Breast epithelium (tissue), 3 donors: ENCODE data around the gene GABARAPL2.

ENCODE experiments used
- CTCF ChIP-seq, 3 donors: fragments of 450-650 bp; IDR thresholded peaks; one replicate each; pipeline ENCODE4 v1.5.1; 2016 to 2017; ENCODE audit warnings: antibody characterized with exemption in 3 of 3, mild to moderate bottlenecking in 3 of 3, moderate library complexity in 3 of 3
- POLR2A ChIP-seq: fragments of 450-650 bp; IDR thresholded peaks from one replicate; pipeline ENCODE4 v1.6.1; 2016; ENCODE audit warnings: antibody characterized with exemption, mild to moderate bottlenecking, moderate library complexity
- POLR2AphosphoS5 ChIP-seq, 3 donors: sonication (generic); formaldehyde crosslinking; IDR thresholded peaks; one replicate each; pipeline ENCODE4 v1.6.1; 2017; ENCODE audit warnings: antibody characterized with exemption in 3 of 3

- no peak for TF ChIP-seq CTCF (IDR thresholded peaks at IDR 0.05)
- TF ChIP-seq POLR2A = no peak
- no peak for TF ChIP-seq POLR2AphosphoS5 (IDR thresholded peaks at IDR 0.05)
Observed at GRCh38 chr16:75576384-75576811, 10.2 kb downstream of the GABARAPL2 start.
